HG02840 (cell line): ENCODE results near the gene LIN28A.

Experiments used
- ATAC-seq: cut with Tn5 transposase; IDR thresholded peaks from one replicate; pipeline ENCODE4 v1.9.1; 2021; ENCODE audit warnings: mild to moderate bottlenecking, moderate library complexity, moderate number of reproducible peaks; ENCODE audit not compliant: unreplicated experiment, low FRiP score

The LIN28A gene

DNA sequence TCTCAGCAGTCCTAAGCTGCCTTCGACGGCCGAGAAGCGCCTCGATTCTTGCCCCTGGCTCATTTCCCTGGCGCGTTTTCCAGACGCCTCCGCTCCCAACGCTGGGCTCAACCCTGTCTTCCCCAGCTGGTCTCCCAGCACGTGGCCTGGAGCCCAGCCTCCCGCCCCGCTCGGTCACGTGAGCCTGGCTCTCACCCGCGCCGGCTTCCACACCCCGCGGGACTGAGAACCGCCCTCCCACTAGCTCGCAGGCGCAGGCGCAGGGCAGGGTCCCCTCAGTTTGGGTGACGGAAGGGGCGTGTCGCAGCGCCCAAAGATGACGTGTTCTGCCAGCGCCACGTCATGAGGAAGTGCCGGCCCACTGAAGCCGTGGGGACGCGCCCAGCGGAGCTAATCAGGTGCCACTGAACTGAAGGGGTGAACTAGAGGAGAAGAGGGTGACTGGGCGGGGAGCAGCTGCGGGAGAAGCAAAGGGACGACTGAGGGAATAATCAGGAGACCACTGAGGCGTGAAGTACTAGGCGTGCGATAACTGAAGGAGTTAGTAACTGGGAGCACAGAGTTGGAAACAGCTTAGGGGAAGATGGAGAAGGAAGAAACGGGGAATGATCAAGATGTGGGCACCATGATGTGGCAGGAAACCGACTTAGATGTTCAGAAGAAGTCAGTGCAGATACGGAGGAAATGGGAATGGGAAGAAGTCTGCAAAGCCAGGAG is 21.5 kb downstream of the LIN28A start, which contains the start of gene DHDDS:
Gene DHDDS, plus strand, starts transcription at position 343 of the 717 bp plus-strand sequence. CDS start 625 bp downstream, outside the sequence.
- ATAC-seq, result peak; percentile 98

DNA sequence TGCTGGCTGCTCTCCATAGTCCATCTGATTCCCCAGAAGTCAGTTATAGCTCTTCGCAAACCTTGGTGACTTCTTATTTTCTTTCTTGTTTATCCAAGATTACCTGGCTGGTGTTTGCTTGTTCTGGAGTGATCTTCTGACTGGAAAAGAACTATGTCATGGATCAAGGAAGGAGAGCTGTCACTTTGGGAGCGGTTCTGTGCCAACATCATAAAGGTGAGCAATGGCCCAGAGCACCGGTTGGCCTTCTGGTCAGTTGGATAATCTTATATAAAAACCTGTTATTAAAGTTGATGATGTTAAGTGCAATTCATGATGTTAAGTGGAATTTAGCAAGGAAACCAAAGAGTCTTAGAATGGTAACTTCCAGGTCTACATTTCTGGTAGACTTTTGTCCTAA is 22.2 kb downstream of the LIN28A start:
- no peak for ATAC-seq

DNA sequence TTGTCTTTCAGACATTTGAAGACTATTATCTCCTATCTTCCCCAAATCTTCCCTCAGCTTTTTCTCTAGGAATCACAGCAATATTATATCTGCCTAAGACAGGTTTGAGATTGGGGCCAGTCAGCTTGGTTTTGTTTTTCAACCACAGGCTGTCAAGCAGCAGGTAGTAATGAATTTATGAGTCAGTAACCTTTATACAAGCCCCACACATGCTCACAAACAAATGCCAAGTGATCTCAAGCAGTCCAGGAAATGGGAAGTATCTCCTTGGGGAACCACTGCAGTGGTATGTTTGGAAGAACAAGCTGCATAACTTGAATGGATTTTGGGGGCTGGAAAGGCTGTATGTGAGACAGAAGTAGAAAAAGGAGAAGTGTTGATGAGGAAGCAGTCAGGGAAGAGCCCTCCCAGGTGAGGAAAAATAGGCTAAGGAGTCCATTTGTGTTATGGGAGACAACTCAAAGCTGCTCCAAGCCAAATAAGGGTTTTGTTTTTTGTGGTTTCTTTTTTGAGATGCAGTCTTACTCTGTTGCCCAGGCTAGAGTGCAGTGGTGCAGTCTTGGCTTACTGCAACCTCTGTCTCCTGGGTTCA is 23.6 kb downstream of the LIN28A start:
- ATAC-seq, result no peak

- no peak for ATAC-seq
Observed at GRCh38 chr1:26438041-26438440, 27.4 kb downstream of the LIN28A start.

GRCh38 chr1:26440259-26440658 is 29.6 kb downstream of the LIN28A start:
- no peak for ATAC-seq

DNA sequence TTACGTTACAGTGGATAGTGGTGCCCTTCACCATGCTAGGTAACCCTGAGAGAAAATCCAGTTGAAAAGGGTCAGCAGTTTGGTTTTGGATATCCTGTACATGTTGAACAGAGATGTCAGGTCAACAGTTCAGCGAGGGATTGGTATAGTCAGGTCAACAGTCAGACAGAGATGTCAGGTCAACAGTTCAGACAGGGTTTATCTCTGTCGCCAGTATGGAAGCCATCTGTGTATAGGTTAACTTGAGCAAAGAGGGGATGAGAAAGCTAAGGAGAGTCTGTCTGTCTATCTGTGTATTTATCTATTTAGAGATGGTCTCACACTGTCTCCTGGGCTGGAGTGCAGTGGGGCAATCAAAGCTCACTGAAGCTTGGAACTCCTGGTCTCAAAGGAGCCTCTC is 39.3 kb downstream of the LIN28A start:
- ATAC-seq, result no peak

GRCh38 chr1:26450908-26451307 is 40.3 kb downstream of the LIN28A start:
- no peak for ATAC-seq

GRCh38 chr1:26452459-26453183 is 42.0 kb downstream of the LIN28A start:
- ATAC-seq, result no peak

GRCh38 chr1:26459148-26459547 is 48.5 kb downstream of the LIN28A start:
- no peak for ATAC-seq

DNA sequence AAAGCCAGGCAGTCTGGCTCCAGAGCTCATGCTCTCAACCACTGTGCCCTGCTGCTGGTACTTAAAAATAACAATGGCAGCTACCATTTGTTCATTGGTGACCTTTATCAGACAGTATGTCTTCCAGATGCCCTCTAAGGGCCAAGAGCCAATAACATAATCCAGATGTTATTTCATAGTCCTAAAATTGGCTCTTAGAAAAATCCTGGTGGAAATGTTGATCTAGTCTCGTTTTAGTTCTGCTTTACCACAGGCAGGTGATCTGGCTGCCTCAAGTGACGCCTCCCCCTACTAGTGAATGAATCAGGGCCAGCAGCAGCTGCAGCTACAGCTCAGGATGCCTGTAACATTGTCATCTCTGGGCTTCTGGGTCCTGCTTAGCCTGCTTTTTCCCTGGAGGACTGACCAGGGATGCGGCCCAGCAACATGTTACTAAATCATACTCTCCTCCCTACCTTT is 49.0 kb downstream of the LIN28A start:
- ATAC-seq, result no peak

DNA sequence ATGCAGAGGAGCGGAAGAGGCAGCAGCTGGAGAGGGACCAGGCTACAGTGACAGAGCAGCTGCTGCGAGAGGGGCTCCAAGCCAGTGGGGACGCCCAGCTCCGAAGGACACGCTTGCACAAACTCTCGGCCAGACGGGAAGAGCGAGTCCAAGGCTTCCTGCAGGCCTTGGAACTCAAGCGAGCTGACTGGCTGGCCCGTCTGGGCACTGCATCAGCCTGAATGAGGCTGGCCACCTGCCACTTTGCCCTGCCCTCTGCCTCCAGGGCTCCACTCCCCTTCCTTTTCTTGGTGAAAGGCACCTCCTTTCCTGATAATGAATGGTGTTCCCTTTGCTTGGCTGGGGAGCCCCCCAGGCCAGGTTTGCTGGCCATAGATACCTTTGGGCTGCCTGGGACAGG is 58.3 kb downstream of the LIN28A start:
- ATAC-seq, result no peak

DNA sequence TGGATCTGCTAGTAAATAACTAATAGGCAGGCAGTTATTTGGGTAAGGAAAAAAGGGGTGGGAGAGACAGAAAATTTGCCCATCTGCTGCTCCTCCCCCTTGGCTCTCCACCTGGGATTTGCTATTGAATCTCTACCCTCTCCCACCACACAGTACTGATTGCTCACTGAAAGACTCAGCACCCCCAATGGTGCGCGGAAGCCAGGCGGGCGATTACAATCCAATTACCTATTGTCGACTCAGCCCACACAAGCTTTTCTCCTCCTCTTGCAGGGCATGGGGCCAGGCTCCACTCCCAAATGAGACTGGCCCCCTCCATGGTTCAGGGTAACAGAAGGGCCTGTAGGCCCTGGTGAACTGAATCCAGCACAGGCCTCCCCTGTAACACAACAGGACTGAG is 58.9 kb downstream of the LIN28A start:
- no peak for ATAC-seq

GRCh38 chr1:26470878-26471497 is 60.4 kb downstream of the LIN28A start:
- ATAC-seq, result no peak

DNA sequence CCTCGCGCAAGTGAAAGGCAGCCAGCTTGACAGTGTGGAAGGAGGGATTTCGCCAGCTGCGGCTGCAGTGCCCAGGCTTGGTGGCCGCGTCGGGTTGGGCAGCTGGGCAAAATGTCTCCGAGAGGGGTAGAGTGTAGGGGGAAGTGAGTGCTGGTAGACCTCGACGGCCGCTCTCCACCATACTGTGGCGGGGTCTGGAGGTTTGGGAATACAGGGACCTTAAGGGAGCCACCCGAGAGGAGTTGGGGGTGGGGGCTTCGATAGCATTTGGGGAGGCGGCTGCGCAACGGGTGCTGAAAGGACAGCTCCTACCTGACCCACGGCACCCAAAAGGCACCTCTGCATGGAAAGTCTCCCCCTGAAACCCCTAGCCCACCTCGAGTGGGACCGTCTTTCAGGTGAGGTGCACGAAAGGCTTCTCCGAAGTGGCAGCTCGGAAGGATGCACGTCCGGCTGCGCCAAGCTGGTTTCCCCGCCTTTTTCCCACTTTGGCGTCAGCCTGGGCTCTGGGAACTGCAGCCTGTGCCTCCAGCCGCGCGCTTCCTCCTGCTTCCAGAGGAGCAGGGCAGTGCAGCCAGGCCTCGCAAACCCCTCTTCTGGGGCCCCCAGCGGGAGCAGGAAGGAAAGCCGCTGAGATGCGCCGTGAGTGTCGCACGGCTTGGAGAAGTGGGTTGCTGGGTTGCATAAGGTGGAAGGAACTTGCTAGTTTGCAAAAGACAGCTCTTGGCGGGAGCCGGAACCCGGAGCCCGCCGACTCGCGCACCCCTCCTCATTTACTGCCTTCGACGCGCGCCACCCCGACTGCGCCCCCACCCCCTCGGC is 61.1 kb downstream of the LIN28A start:
- peak; percentile 3 for ATAC-seq

DNA sequence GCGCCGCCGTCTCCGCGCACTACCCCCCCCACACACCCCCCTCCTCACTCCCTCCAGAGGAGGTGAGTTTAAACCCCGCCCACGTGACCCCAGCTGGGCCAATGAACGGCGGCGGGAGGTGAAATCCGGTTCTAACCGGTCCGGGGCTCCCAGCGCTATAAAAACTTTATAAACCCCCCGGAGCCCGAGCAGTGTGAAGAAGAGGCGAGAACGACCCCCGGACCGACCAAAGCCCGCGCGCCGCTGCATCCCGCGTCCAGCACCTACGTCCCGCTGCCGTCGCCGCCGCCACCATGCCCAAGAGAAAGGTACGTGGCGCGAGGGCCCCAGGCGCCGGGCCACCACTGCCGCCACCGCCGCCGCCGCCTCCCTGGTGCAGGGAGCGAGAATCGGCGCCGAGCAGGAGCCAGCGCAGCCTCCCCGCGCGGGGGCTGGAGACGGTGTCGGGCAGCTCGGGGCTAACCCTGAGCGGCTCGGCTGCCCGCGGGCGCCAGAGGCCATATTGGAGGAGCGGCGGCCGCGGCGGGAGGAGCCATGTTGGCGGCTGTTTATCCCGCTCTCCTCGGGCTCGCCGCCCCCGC is 61.8 kb downstream of the LIN28A start, which contains the start of gene HMGN2:
Gene HMGN2, plus strand, starts transcription at position 121 of the 581 bp plus-strand sequence. Its CDS starts 173 bp downstream, at position 294.
- peak; percentile 47 for ATAC-seq

DNA sequence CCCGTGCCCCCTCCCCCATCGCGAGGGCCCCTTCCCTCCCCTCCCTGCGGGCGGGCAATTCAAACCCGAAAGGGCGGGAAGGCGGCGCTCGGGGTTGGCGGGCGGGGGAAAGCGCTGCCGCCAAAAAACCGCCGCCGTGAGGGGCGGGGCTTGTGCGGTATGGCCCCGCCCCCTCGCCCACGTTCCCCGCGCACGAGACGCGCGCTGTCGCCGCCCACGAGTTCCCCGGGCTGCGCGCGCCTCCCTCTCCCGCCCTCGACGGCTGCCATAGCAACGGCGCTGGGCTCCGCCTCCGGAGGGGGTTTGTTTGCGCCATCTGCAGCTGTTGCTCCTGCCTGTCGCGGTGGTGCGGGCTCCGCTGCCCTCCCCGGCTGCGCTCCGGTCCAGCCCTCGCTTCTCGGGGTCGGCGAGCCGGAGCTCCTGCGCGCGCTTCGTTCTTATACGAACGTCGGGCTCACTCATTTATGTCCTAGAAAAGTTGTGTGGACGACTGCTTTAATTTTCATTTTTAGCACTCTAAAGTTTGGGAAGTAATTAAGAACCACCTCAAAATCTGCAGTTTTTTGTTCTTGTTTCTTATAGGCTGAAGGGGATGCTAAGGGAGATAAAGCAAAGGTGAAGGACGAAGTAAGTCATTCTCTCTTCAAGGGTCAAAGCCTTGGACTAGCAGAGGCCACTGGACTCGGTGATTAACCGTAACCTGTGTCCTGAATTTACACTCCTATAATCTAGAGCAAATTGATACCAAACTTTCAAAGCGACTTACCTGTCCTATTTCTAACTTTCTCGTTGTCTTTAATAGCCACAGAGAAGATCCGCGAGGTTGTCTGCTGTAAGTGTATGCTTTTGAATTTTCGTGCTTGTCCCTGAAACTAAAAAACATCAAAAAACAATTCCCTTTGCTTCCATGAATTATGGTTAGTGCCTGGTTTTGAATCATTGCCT is 62.6 kb downstream of the LIN28A start:
- peak; percentile 77 for ATAC-seq

DNA sequence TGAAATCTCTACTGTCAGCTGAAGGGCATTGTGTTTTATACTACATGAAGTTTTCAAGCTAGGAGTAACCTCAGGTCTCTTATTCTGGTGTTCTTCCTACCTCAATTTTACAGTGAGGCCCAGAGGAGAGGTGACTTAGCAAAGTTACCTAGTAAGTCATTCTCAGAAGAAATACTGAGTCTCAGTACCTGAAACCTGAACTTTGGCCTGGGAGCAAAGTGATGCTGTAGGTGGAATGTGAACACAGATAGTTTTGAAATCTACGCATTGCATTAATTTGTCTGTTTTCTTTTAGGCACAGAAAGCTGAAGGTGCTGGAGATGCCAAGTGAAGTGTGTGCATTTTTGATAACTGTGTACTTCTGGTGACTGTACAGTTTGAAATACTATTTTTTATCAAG is 64.2 kb downstream of the LIN28A start:
- ATAC-seq, result no peak

GRCh38 chr1:26475989-26476388 is 65.4 kb downstream of the LIN28A start:
- ATAC-seq, result no peak

DNA sequence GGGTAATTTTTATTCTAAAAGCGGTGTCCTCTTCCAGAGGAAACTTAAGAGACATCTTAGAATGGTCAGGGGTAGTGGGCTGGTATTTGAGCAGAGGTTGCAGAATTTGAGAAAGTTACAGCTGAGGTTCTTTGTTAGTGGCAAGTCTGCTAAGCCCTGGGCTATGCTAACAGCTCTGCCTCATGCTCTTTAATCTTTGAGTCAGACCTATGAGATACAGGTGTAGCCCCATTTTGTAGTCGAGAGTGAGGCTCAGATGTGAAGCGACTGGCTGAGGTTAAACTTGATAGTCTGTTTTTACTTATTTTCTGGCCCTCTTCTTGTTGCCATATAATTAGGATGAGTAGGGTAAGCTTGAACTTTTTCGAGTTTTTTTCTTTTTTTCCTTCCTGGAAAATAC is 66.3 kb downstream of the LIN28A start:
- ATAC-seq, result no peak
